H4 (cell line): ENCODE data around the gene CCDC196. TPM values are rescaled to one million over a fixed set of nuclear protein-coding genes. Genes with fewer than 3 reads are reported as not detected.
"Not testable (repeated sequence)": the region's sequence is repeated elsewhere in the genome, so short reads cannot be mapped to it uniquely, and the experiment has no call there.

ENCODE experiments used
- DNase-seq: peaks from one replicate; pipeline ENCODE4 v3.0.0-alpha.2; 2015; ENCODE audit warnings: low spot score
- total RNA-seq: library from RNA; depleted of rRNA; stranded (reverse); fragments of >200 nt; shearing (Covaris generic); gene quantifications from 2 replicates; pipeline ENCODE4 v1.2.3, GENCODE V29; 2014

CCDC196 gene
- total RNA-seq, 1 experiment from 2014 or later: not detected

DNA sequence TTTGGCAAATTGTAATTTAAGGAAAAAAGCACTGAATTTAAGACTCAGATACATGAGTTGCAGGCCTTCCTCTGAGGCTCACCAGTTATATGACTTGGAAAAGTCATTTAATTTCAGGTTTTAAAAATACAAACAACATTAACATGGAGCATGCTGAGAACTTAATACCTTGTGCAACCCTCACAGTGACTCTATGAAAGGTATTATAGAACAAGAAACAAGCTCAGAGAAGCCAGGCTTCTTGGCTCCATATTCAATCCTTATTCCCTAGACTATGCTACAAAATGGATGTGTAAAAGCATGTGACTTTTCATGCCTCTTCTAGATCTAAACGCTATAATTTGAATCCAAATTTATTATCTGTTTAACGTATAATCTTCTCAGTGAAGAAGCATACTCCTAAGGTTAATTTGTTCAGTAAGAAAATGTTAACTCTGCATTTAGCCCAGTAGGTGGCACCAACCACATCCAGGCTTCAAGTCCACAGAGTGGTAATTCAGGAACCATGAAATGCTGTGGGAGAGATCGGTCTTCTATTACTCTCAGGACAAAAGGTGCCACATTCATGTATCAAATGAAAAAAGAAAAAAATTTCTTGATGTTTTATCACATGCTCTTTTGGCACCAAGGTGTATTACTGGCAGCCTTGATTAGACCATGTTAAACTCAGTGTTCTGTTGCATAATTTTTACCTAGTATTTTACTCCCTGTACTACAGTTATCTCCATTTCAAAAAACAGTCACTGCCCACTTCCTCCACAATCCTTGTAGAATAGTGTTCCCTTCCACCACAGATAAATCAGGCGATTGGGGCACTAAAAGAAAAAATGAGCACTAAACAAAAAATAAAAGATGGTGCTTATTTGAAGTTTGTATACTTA lies 9.3 kb downstream of the CCDC196 start:
- DNase-seq: peak; percentile 62

DNA sequence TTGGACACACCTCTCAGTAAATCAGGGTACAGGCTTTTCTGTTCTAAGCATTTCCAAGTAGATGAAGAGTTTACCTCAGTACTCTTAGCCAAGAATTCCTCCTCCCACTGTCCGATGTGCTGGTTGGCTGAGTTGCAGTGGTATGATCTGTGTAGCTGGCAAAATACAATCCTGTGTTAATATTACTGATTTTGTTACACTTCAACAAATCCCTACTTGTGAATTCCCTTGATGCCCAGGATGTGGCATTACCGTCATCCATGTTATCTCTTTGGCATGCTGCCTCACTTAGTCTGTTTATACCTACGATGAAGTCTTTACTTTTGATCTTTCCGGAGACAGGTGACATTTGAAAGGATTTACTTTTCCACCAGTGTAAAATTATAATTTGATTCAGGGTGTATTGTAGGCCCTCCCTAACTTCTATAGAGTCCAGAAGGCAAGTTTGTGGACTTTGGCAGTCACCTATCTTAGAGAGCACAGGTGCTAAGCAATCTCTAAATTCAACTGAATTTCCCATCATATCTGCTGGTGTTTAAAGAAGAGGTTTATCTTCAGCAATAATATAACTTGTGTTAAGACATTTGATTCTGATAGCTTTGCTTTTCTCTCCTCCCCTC lies 10.1 kb downstream of the CCDC196 start:
- no peak for DNase-seq

DNA sequence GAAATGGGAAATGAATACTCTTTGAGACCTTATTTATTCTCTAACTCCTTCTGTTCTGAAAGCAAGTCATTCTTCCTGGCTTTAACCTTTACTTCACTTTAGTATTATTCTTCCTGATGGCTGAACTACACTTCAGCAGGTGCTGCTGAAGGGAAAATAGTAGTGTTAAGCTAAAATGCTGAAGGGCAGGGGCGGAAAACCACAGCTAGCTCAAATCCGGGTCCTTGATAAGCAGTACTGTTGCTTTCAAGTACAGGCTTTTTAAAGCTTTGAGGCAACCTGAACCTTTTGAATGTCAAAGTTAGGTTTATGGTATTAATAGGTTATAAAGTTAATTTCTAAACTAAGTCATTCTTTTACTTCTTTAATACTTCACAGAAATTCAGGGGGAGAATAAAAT lies 10.7 kb downstream of the CCDC196 start:
- DNase-seq: no peak

DNA sequence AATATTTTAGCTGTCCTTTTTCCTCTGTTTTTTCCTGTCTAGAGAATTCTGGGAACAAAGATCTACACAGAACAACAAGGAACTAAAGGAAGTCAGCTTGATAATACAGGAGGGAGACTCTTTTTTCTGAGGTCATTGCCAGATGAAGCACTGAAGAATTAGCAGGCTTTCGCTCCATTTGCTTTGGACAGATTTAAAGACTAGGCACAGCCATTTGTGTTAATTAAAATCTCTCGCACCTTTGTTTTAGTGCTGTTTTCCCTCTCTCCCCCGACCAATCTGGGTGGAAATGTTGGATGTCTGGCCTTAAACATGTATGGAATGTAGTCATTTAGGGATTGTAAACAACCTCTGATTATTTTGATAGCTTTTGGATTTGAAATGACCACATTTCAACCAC lies 12.1 kb downstream of the CCDC196 start:
- no peak for DNase-seq

DNA sequence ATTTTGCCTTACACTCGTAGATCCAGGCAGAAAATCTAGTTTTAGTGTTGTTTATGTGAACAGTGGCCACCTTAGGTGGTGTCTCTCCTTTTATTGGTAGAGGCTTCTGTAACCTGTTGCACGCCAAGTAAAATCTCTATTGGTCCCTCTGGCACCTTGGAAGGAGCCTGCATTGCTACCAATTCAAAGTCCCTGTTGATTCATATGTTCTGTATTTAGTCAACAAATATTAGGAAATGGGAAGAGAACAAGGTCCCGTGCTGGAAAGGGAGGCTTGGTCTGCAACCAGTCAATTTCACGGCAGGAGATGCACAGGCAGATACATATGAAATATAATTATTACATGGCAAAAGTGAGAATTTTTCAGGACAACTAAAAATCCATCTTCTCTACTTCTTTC lies 15.4 kb downstream of the CCDC196 start:
- no peak for DNase-seq

DNA sequence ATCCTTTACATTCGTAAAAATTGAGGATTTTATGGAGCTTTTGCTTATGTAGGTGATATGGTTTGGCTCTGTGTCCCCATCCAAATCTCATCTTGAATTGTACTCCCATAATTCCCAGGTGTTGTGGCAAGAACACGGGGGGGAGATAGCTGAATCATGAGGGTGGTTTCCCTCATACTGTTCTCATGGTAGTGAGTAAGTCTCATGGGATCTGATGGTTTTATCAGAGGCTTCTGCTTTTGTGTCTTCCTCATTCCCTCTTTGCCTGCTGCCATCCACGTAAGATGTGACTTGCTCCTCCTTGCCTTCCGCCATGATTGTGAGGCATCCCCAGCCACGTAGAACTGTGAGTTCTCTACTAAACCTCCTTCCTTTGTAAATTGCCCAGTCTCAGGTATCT lies 16.7 kb downstream of the CCDC196 start:
- not testable (repeated sequence) for DNase-seq

DNA sequence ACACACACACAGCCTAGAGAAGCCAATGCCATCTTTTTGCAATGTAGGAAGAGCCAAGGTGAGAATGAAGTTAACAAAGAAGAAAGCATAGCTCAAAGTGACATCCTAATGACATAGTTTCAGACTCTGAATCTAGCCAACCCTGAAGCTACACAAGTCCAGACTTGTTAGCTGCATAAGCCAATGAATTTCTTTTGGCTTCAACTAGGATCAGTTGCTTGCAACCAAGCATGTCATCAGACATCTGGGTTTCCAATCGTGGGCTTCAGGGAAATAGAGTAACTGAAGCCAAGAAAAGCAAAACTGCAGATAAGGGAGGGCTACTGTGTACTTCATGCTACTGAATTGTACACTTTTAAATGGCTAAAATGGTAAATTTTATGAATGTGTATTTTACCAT lies 17.4 kb downstream of the CCDC196 start:
- no peak for DNase-seq

DNA sequence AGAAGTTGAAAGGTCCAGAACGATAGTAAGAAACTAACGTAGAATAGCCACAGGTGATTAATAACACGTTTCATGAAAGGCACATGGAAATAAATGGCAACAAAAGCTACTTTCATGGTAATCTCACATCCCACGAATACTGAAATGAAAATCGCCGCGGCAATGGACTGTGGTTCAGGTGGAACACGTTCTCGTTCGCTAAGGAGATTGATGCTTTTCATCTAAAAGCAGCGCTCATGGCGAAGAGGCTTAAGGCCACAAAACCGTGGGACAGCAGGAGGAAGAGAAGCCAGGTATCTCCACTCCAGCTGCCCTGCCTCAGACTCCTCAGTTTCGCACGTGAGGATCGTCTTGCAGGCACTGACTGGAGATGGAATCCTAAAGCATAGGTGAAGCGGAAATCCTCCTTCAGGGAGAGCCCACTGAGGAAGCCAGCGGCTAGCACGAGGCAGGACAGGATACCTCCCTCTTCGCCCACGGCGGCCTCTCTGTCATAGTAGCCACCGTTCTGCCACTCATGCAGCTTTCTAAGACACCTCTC lies 21.1 kb downstream of the CCDC196 start:
- DNase-seq: peak; percentile 14

DNA sequence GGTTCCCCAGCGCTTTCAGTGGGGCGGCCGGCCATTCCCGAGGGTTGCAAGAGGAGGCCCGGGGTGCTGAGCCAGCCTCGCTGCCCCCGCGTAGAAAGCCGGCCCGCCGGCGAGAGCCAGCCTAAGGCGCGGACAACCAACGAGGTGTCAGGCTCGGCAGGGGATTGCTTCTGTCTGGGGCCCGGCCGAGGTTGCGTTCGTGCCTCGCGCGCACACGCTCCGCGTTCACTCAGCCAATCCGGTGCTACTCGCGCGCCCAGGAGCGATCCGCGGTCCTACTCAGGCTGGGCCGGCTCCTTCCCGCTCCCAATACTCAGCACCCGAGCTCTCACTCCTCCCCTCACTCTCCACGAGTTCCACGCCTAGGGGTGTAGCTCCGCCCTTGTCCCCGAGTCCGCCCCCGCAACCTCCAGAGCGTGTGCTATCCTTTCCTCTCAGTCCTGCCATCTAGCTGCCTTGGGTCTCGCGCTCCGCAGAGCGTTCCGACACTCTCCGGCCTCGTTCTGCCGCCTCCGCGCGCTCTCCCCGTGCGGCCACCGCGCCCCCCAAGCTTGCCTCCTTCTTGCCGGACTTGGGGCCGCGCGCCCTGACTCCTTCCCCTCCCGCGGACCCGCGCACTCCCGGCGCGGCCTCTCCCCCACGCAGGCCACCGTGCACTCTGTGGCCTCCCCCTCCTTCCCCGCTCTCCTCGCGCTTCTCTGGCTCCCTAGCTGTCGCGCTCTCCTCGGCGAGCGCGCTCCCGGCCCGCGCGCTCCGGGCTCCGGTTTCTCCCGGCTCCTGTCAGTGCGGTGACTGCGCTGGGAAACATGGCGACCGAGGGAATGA lies 21.8 kb downstream of the CCDC196 start, which contains the start of gene GPHN:
TSS of gene GPHN (plus strand) at position 426 of the 825 bp plus-strand sequence.
- peak; percentile 98 for DNase-seq

DNA sequence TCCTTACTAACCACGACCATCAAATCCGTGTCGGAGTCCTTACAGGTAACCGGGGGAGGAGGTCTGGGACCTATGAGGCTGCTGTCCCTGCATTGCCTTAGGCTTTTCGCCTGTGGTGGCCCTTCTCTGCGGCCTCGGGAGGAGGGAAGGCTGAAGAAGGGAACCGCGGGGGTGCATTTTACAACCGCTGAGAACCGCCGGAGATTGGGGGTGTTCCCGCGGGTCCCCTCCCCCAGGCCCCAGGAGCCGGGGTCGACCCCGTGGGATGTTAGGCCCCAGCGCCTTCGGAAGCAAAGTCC lies 22.3 kb downstream of the CCDC196 start:
- no peak for DNase-seq

DNA sequence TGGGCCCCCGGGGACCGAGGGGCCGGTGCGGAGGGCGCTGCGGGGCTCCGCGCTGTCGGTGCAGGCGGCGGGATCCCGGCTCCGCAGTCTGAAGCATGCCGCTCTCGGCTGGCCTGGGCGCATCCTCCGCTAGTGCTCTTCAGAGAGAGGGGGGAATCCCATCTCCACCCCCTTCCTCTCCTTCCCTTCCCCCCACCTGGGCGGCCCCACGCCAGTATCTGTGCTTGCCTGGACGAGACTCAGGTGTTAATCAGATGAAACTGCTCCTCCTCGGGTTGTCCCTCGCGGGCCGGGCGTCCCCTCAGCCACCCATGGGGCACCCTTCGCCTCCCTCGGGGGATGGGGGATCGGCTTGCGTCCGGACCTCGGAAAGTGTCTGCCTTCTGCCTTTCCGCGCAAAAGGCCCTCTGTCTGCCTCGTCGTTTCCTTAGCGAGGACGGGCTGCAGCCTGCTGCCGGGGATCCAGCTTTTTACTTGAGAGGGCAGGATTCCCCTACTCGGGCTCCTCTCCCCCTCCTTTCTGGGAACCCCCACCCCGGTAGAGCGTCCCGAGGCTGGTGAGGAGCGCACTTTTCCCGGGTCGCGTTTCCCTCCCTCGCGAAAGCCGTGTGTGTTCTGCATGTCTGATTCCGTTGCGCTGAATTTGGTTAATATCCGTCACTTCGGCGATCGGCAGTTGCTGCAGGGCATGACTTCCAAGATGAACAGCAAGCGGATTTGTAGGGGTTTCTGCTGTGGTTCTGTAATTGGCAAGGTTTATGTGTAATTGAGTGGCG lies 22.9 kb downstream of the CCDC196 start:
- DNase-seq: peak; percentile 4

DNA sequence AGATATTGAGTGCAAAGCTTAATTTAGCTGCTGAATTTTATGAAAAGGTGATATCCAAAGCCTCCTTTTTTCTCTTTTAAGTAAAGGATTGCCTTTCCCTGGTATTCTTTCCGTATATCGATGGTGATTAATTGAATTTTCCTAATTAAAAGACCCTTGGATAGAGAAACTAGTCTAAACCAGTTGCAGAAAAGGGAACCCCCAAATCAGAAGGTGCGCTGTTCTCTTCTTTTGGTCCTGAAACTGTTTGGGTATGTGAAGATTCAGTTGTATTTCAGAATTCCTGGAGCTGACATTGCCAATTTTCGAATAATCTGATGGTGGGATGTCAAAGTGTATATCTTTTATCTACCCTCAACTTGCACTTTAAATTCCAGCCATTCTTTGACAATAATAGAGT lies 23.7 kb downstream of the CCDC196 start:
- no peak for DNase-seq

DNA sequence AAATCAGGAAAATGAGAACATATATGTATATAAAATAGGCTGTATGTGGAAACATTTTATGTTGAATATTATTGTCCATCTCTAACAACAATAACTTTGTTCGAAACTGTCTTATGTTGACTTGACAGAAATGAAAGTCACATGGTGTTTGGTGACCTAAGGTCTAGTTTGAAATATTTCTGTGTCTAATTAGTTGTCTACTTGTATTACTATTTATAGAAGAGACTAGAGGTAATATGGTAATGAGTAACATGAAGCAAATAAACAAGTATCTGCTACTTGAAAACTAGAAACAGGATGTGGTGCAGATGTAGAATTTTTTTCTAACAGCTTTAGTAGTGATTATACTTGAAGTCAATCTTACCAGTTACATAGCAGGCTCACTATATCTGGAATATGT lies 25.7 kb downstream of the CCDC196 start:
- DNase-seq: peak; percentile 13

DNA sequence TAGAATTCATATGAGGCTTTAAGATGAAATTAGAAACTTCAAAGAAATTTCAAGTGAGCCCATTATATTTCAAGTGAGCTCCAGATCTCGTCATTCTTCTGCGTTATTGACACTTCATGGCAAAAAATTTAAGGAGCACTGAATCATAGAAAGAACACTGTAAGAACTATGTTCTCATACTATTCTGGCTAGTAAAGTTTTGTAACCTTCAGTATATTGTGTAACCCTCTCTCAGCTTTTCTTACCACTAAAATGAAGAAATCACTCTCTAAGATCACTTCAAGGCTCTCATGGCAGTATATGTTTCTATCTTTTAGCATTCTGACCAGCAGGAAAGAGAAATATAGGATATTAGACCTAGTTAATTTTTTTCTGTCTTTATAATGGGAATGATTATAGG lies 28.0 kb downstream of the CCDC196 start:
- DNase-seq: no peak

DNA sequence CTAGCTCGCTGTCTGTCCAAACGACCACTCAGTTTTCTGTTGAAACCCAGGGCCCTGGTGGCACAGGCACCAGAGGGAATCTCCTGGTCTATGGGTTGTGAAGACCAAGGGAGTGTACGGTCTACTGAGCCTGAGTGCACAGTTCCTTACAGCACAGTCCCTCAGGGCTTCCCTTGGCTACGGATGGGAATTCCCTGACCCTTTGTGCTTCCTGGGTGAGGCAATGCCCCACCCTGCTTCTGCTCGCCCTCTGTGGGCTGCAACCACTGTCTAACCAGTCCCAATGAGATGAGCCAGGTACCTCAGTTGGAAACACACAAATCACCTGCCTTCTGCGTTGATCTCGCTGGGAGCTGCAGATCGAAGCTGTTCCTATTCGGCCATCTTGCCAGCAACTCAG lies 44.4 kb downstream of the CCDC196 start:
- no peak for DNase-seq

DNA sequence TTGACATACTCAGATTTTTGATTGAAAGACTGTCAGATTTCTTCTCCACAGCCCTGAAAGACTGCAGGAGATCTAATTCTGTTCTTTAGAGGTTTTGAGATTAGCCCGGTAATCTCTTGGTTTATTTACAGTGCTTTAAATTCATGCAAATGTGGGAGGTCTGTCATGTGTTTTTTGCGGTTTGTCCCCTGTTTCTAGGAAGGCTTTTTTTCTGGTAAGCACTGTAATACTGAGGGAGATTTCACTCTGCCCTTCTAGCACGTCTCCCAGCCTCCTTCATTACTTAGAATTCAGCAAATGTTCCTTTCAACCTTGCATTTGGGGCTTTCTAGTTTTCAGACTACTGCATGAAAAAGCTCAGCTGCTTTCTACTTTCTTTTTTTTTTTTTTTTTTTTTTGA lies 52.9 kb downstream of the CCDC196 start:
- DNase-seq: no peak

DNA sequence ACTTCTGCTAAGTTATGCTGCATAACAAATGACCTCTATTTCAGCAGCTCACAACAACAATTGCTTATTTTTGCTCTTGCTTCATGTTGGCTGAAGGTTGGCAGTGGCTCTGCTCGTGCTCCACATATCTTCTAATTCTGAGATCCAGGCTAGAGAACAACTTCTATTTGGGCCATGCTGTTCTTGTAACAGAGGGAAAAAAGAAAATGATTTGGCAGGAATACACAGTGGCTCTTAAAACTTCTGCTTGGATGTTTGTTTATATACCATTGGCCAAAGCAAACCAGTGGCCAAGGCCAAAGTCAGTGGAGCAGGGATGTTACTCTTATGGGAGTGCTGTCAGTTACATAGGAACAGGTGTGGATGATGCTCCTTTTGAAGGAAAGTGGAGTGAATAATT lies 53.9 kb downstream of the CCDC196 start:
- no peak for DNase-seq

DNA sequence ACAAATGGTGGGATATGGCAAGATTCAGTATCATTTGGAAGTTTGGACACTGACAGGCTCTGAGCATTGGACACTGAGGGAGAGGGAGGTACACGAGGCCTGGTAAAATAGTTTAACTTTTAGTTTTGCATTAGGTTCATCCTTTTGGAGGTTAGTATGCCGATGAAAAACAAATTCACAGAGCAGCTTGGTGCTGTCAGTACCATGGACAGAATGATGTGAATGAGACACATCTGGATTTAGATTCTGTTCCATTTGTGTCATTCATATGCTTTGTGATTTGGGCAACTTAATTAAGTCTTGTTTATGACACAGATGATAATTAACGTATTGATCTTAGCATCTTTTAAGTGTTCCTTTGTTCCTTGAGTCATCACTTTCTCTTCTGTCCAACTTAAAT lies 55.5 kb downstream of the CCDC196 start:
- no peak for DNase-seq

DNA sequence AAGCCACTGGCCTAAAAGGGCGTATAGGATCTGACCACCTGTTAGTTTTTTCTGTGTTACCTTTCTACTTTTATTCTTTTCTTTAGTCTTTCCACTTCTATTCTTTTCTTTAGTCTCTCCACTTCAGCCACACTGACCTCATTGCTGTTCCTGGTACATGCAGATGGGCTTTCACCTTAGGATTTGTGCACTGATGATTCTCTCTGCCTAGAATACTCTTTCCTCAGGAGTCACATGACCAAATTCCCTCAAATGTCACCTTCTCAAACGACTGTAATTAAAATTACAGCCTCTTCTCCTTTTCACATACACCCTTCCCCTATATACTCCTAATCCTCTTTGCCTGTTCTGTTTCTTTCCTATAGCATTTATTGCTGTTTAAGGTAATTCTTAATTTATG lies 57.8 kb downstream of the CCDC196 start:
- no peak for DNase-seq

DNA sequence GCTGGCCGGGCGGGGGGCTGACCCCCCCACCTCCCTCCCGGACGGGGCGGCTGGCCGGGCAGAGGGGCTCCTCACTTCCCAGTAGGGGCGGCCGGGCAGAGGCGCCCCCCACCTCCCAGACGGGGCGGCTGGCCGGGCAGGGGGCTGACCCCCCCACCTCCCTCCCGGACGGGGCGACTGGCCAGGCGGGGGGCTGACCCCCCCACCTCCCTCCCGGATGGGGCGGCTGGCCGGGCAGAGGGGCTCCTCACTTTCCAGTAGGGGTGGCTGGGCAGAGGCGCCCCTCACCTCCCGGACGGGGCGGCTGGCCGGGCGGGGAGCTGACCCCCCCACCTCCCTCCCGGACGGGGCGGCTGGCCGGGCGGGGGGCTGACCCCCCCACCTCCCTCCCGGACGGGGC lies 59.0 kb downstream of the CCDC196 start:
- not testable (repeated sequence) for DNase-seq

DNA sequence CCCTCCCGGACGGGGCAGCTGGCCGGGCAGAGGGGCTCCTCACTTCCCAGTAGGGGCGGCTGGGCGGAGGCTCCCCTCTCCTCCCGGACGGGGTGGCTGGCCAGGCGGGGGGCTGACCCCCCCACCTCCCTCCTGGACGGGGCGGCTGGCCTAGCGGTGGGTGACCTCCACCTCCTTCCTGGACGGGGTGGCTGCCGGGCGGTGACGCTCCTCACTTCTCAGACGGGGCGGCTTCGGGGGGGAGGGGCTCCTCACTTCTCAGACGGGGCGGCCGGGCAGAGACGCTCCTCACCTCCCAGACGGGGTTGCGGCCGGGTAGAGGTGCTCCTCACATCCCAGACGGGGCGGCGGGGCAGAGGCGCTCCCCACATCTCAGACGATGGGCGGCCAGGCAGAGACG lies 59.6 kb downstream of the CCDC196 start:
- DNase-seq: not testable (repeated sequence)
